ENCODE results near the gene HEATR1. TPM values are rescaled to one million over a fixed set of nuclear protein-coding genes. Genes with fewer than 3 reads are reported as not detected.

Gene HEATR1
- total RNA-seq, 1 donor from 2014 or later, result 66.1 TPM

DNA sequence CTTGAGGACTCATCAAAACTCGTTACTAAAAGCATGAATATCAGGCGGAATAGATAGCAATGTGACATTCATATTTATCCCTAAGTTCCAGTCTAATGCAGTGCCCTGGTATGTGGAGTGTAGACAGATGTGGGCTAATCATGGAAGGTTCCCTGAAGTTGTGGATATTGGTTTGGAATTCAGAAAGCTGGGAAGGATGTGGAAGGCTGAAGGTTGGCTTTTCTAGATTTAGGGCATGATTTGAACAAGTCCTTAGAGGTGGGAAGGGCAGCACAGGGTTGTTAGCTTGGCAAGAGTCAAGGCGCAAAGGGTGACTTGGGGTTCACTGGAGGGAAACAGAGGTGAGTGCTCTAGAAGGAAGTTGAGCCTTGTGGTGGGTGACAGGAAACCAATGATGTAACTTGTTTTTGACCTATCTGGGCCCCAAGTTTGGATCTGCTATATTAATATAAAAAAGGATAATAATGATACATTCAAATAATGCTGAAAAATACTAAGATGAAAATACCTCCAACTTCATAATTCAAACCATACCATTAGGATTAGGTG is 58.6 kb downstream of the HEATR1 start:
- Mint-ChIP-seq H3K36me3 (ENCODE audit: low read depth) (peaks cover 92% of the 10 kb centered on the region), H3K9me3 (no peaks in the 10 kb centered on the region), H3K27me3 (ENCODE audit: low read depth) (no peaks in the 10 kb centered on the region), H3K4me1 (ENCODE audit: low read depth) (peaks cover 13% of the 10 kb centered on the region), H3K4me3 (ENCODE audit: low read depth) (no peak overlapping the region), H3K27ac (peak overlapping the region; percentile 0)
- DNase-seq (ENCODE audit: low spot score), result no peak
- intact Hi-C loops (cut with micrococcal nuclease), result no loop called here

DNA sequence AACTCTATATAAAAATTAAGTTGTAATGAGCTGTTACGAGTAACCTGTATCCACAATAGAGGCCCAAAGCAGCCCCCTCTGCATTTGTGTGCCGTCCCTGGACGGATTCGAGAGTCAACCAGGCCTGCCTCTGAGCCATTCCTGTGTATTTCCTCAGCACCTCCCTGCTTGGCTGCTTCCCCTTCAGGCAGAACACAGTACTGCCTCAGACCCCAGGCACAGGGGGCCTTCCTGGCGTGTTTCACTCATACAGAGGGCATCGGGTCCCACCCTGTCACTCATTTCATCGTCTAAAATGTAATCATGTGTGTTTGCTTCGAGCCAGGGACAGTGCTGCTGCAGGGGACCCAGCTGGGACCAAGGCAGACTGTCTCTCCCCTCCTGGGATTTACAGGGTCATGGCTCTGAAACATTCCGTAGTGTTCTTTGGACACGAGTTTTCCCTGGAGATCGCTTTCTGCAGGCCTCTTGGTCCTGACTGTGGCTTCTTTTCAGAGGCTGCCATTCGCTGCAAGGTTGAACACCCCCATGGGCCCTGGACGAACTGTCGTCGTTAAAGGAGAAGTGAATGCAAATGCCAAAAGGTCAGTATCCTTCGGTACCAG is 61.1 kb downstream of the HEATR1 start:
- no peak overlapping the region for H3K27ac Mint-ChIP-seq
- H3K4me1 Mint-ChIP-seq (ENCODE audit: low read depth), result peaks cover 11% of the 10 kb centered on the region
- no peaks in the 10 kb centered on the region for H3K27me3 Mint-ChIP-seq (ENCODE audit: low read depth)
- intact Hi-C loops (cut with micrococcal nuclease), result no loop called here
- DNase-seq (ENCODE audit: low spot score), result no peak
- H3K4me3 Mint-ChIP-seq (ENCODE audit: low read depth), result no peak overlapping the region
- H3K36me3 Mint-ChIP-seq (ENCODE audit: low read depth), result peaks cover 91% of the 10 kb centered on the region
- no peaks in the 10 kb centered on the region for H3K9me3 Mint-ChIP-seq

DNA sequence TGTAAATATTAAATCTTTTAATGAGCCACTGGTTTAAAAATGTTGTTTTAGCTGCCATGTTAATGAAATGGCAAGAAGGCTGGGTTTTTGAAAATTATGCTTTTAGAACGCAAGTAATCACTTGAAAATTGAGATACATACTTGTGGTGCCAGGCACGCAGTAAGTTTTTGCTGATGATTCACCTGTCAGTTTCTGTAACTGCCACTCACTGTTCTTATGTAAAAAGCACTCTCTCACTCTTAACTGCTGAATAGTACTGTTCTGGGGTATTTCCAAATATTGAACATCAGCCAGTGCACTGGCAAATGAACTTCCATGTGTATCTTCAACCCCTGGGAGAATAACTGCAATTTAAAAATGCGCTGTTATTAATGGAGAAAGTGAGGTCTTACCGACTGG is 62.6 kb downstream of the HEATR1 start:
- H3K36me3 Mint-ChIP-seq (ENCODE audit: low read depth), result peaks cover 81% of the 10 kb centered on the region
- peaks cover 11% of the 10 kb centered on the region for H3K4me1 Mint-ChIP-seq (ENCODE audit: low read depth)
- H3K9me3 Mint-ChIP-seq, result no peaks in the 10 kb centered on the region
- no peak for DNase-seq (ENCODE audit: low spot score)
- intact Hi-C loops (cut with micrococcal nuclease), result no loop called here
- H3K4me3 Mint-ChIP-seq (ENCODE audit: low read depth), result no peak overlapping the region
- H3K27me3 Mint-ChIP-seq (ENCODE audit: low read depth), result no peaks in the 10 kb centered on the region
- no peak overlapping the region for H3K27ac Mint-ChIP-seq

DNA sequence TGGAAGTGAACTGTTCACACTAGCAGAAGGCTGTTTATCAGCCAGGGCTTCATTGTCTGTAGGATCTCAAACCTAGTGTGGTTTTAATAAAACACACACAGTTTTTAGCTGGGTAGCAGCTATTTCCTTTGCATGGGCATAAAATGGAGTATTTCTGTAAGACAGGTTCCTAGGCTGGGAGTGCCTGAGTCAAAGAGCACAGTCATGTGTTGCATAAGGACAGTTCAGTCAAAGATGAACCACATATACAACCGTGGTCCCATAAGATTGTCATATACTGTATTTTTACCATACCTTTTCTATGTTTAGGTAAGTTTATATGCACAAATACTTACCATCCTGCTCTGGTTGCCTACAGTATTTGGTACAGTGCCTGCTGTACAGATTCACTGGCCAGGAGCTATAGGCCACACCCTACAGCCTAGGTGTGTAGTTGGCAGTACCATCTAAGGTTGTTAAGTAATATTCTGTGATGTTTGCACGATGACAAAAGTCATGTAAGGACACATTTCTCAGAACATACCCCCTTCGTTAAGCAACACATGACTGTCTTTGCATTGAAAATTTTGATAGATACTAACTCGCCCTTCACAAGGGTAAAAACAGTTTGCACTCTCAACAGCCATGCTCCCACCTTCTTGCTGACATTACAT is 63.4 kb downstream of the HEATR1 start:
- H3K27ac Mint-ChIP-seq, result no peak overlapping the region
- no peaks in the 10 kb centered on the region for H3K27me3 Mint-ChIP-seq (ENCODE audit: low read depth)
- no peak for DNase-seq (ENCODE audit: low spot score)
- peaks cover 6% of the 10 kb centered on the region for H3K4me1 Mint-ChIP-seq (ENCODE audit: low read depth)
- intact Hi-C loops (cut with micrococcal nuclease), result no loop called here
- no peak overlapping the region for H3K4me3 Mint-ChIP-seq (ENCODE audit: low read depth)
- H3K36me3 Mint-ChIP-seq (ENCODE audit: low read depth), result peaks cover 80% of the 10 kb centered on the region
- H3K9me3 Mint-ChIP-seq, result no peaks in the 10 kb centered on the region

DNA sequence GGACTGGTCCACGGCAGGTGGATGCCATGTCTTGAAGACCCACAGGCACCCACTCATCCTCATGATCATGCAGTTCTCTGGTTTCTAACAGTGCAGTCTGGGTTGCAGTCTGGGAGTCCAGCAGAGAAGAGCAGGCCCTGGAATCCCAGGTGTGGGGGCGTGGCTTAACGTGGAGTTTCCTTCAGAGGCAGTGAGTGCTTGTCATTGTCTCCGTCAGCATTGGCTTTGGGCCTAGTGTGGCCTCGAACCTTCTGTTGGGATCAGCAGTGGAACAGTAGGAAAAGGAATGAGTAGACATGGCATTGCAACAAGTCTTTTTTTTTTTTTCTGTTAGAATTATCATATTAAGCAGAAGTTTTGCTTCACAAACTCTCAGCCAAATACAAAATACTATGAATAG is 67.8 kb downstream of the HEATR1 start:
- H3K27me3 Mint-ChIP-seq (ENCODE audit: low read depth), result no peaks in the 10 kb centered on the region
- no peak overlapping the region for H3K4me3 Mint-ChIP-seq (ENCODE audit: low read depth)
- H3K4me1 Mint-ChIP-seq (ENCODE audit: low read depth), result peaks cover 21% of the 10 kb centered on the region
- intact Hi-C loops (cut with micrococcal nuclease), result no loop called here
- no peak overlapping the region for H3K27ac Mint-ChIP-seq
- no peak for DNase-seq (ENCODE audit: low spot score)
- peaks cover 63% of the 10 kb centered on the region for H3K36me3 Mint-ChIP-seq (ENCODE audit: low read depth)
- H3K9me3 Mint-ChIP-seq, result no peaks in the 10 kb centered on the region

DNA sequence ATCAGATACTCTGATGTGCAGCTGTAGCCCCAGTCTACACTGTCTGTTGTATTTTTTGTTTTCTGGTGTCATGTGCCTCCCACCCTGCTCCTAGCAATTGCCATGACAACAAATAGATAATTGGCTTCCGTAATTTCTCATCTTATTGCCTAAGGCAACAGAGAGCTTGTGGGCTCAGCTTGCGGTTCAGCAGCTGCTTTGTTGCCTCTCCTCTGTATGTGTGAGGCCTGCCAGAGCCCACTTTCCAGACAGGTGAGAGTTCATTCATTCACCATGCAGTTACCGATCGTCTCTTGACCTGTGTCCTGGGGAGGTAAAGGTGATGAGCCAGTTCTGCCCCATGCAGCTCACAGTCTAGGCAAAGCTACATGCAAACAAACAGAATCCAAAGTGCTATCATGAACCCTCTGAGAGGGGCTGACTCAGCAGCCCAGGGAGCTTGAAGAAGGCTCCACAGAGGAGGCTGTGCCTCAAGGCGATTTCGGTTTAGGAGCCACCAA is 68.6 kb downstream of the HEATR1 start:
- Mint-ChIP-seq H3K27ac (peak overlapping the region; percentile 29), H3K27me3 (ENCODE audit: low read depth) (no peaks in the 10 kb centered on the region), H3K9me3 (no peaks in the 10 kb centered on the region), H3K4me3 (ENCODE audit: low read depth) (no peak overlapping the region), H3K36me3 (ENCODE audit: low read depth) (peaks cover 65% of the 10 kb centered on the region), H3K4me1 (ENCODE audit: low read depth) (peaks cover 25% of the 10 kb centered on the region)
- DNase-seq (ENCODE audit: low spot score), result no peak
- intact Hi-C loops (cut with micrococcal nuclease), result no loop called here

DNA sequence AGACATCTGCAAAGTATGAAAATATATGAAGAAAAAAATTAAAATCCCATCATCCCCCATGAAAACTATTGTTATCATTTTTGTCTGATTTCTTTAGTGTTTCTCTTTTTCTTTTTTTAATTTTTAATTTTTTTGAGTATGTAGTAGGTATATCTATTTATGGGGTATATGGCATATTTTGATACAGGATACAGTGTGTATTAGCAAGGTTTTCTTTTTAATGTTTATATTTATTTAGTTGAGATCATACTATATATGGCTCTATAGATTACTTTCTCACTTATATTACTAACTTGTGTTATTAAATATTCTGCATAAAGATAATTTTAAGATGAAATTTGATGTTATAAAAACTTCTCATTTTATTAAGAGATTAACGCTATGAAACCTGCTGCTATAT is 69.1 kb downstream of the HEATR1 start:
- intact Hi-C loops (cut with micrococcal nuclease), result no loop called here
- no peak overlapping the region for H3K4me3 Mint-ChIP-seq (ENCODE audit: low read depth)
- peaks cover 29% of the 10 kb centered on the region for H3K4me1 Mint-ChIP-seq (ENCODE audit: low read depth)
- H3K36me3 Mint-ChIP-seq (ENCODE audit: low read depth), result peaks cover 63% of the 10 kb centered on the region
- no peak overlapping the region for H3K27ac Mint-ChIP-seq
- no peak for DNase-seq (ENCODE audit: low spot score)
- no peaks in the 10 kb centered on the region for H3K9me3 Mint-ChIP-seq
- no peaks in the 10 kb centered on the region for H3K27me3 Mint-ChIP-seq (ENCODE audit: low read depth)

DNA sequence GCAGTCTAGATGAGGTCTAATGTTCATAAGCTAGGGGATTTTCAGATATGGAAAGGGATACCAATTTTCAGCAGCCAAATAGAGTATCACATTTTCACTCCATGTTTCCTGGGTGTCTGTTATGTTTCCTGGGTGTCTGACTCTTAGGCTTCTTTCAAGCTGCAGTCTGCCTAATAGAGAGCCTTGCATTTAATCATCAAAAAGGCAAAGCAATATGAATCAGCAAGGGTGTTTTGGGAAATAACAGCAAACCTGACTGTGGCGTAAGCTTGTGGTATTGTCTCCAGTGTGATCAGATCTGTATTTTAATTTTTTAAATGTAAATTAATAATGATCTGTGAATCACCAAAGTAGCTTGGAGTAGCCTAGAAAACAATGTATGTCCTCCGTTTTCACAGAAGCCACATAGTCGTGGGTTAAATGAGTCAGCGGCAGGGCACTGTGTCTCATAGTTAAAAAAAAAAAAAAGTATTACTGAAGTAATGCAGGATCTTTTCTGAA is 70.1 kb downstream of the HEATR1 start:
- Mint-ChIP-seq H3K9me3 (no peaks in the 10 kb centered on the region), H3K4me1 (ENCODE audit: low read depth) (peaks cover 31% of the 10 kb centered on the region), H3K27me3 (ENCODE audit: low read depth) (no peaks in the 10 kb centered on the region), H3K27ac (peak overlapping the region; percentile 66), H3K4me3 (ENCODE audit: low read depth) (no peak overlapping the region), H3K36me3 (ENCODE audit: low read depth) (peaks cover 55% of the 10 kb centered on the region)
- intact Hi-C loops (cut with micrococcal nuclease), result loop anchor here (1.0 kb wide), 1 partner anchor 10 kb away; no protein-coding TSS in a partner anchor
- no peak for DNase-seq (ENCODE audit: low spot score)

DNA sequence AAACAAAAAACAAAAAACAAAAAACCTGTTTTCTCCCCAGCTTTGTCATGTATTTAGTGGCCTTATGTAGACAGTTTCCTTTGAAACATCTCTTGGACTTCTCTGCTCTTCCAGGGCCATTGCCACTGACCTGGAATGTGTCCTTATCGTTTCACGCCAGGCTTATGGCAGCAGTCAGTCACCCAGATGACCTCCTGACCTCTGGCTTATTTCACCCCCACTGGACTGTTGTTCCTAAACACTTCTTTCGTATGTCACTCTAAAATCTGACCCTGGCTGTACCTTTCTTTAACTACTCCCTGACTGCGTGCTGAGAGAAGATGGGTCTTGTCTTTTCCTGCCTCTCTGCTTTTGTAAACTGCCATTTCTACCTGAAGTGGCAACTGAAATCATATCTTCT is 71.5 kb downstream of the HEATR1 start:
- peaks cover 34% of the 10 kb centered on the region for H3K4me1 Mint-ChIP-seq (ENCODE audit: low read depth)
- no peak overlapping the region for H3K4me3 Mint-ChIP-seq (ENCODE audit: low read depth)
- H3K36me3 Mint-ChIP-seq (ENCODE audit: low read depth), result peaks cover 50% of the 10 kb centered on the region
- peak overlapping the region; percentile 54 for H3K27ac Mint-ChIP-seq
- intact Hi-C loops (cut with micrococcal nuclease), result no loop called here
- no peaks in the 10 kb centered on the region for H3K27me3 Mint-ChIP-seq (ENCODE audit: low read depth)
- H3K9me3 Mint-ChIP-seq, result no peaks in the 10 kb centered on the region
- no peak for DNase-seq (ENCODE audit: low spot score)

DNA sequence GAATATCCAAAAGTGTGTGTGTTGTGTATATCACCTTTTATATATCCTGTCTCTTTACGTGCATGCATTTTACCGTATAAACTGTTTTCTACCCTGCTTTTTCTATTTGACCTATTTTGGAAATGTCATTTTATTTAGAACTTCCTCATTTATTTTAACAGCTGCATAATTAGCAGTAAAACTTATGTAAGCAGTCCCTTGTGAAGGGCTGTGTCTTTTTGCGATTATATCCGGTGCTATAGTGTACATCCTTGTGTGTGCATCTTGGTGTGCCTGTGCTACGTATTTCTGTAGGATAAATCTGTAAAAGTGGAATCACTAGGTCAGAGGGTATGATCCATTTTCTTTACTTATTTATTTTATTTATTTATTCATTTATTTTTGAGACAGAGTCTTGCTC is 73.4 kb downstream of the HEATR1 start:
- H3K36me3 Mint-ChIP-seq (ENCODE audit: low read depth), result peaks cover 53% of the 10 kb centered on the region
- intact Hi-C loops (cut with micrococcal nuclease), result no loop called here
- DNase-seq (ENCODE audit: low spot score), result no peak
- H3K4me1 Mint-ChIP-seq (ENCODE audit: low read depth), result peaks cover 34% of the 10 kb centered on the region
- H3K27me3 Mint-ChIP-seq (ENCODE audit: low read depth), result no peaks in the 10 kb centered on the region
- no peak overlapping the region for H3K27ac Mint-ChIP-seq
- no peak overlapping the region for H3K4me3 Mint-ChIP-seq (ENCODE audit: low read depth)
- H3K9me3 Mint-ChIP-seq, result no peaks in the 10 kb centered on the region

DNA sequence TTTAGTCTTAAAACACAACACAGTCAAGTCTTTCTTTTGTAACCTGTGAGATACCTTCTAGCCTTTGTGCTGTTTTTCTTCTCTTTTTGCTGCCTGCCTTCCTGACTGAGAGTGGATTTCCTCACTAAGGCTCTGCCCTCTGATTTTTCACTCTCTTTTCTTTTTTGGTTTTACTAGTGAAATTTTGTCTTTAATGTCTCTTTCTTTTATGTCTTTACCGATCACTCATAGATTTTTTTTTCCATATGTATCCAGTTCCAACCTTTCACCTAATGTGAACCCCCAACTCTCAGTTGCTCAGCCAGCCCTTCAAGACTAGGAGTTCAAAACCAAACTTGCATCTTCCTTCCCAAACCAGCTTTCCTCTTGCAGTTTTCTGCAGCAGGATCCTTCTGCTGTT is 74.0 kb downstream of the HEATR1 start:
- intact Hi-C loops (cut with micrococcal nuclease), result no loop called here
- Mint-ChIP-seq H3K27ac (no peak overlapping the region), H3K9me3 (no peaks in the 10 kb centered on the region), H3K27me3 (ENCODE audit: low read depth) (no peaks in the 10 kb centered on the region), H3K4me1 (ENCODE audit: low read depth) (peaks cover 30% of the 10 kb centered on the region), H3K36me3 (ENCODE audit: low read depth) (peaks cover 51% of the 10 kb centered on the region), H3K4me3 (ENCODE audit: low read depth) (no peak overlapping the region)
- no peak for DNase-seq (ENCODE audit: low spot score)

DNA sequence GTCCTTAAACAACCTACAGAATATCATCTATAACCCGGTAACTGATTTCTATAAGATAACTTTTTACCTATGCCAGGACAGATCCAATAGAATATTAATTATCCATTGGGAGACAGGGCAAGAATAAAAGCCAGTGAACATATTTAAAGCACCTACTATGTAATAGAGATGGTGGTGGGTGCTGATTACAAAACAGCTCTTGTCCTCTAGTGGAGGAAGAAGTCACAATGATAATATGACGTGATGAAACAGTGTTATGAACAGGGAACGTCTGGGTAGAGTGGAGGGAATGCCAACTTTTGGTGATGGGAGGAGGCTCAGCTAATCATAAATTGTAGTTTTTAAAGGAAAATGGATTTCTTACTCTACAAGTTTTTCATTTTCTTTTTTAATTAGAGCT is 78.2 kb downstream of the HEATR1 start:
- H3K4me1 Mint-ChIP-seq (ENCODE audit: low read depth), result peaks cover 26% of the 10 kb centered on the region
- H3K27me3 Mint-ChIP-seq (ENCODE audit: low read depth), result peaks cover 7% of the 10 kb centered on the region

DNA sequence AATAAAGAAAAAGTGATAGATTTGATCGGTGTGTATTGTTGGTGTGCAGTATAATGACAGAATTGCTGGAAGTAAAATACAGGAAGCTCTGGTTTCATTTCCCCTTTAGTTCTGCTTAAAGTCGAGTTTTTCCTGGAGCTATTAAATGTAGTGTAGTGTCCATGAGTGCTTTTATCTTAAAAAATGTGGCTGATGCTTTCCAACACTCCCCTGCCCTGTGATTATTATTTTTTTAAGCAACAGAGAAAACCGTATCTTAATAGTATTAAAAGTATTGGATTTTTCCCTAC is 79.5 kb downstream of the HEATR1 start:
- intact Hi-C loops (cut with micrococcal nuclease), result loop anchor here (1.0 to 10.0 kb wide), 4 partner anchors 9 to 420 kb away; partner anchors contain the start of genes ERO1B and HEATR1
- peaks cover 17% of the 10 kb centered on the region for H3K4me1 Mint-ChIP-seq (ENCODE audit: low read depth)
- peaks cover 13% of the 10 kb centered on the region for H3K27me3 Mint-ChIP-seq (ENCODE audit: low read depth)
- DNase-seq (ENCODE audit: low spot score), result no peak
- H3K9me3 Mint-ChIP-seq, result no peaks in the 10 kb centered on the region
- H3K4me3 Mint-ChIP-seq (ENCODE audit: low read depth), result peak overlapping the region; percentile 98
- H3K36me3 Mint-ChIP-seq (ENCODE audit: low read depth), result peaks cover 30% of the 10 kb centered on the region
- H3K27ac Mint-ChIP-seq, result peak overlapping the region; percentile 99

More for the DNA sequence above, 78.2 kb downstream of the HEATR1 start:
- Mint-ChIP-seq H3K36me3 (ENCODE audit: low read depth) (peaks cover 39% of the 10 kb centered on the region), H3K9me3 (no peaks in the 10 kb centered on the region), H3K27ac (no peak overlapping the region), H3K4me3 (ENCODE audit: low read depth) (no peak overlapping the region)
- intact Hi-C loops (cut with micrococcal nuclease), result loop anchor here (10.0 kb wide), 1 partner anchor 421 kb away; no protein-coding TSS in a partner anchor
- no peak for DNase-seq (ENCODE audit: low spot score)

Measured in activated T-helper 2 cell treated with anti-CD3 and anti-CD28 coated beads, Interferon-gamma antibody, Interleukin-2, Interleukin-4, amounts not matched to agents 10 μg/mL and 5 μg/mL and 100 μg/mL, durations not matched to agents 14 hours and 24 hours and 36 hours (primary cell).